Stimulated activated naive CD8-positive, alpha-beta T cell treated with anti-CD3 and anti-CD28 coated beads, Interleukin-15, amount 100 ng/mL, for 72 hours (primary cell): Measurements from ENCODE around the gene ANGPTL2.

Experiments used
- ATAC-seq: fragments of 150-1000 bp; cut with Tn5 transposase; 2 replicates; pipeline ENCODE4 v1.10.0; 2021; ENCODE audit warnings: mild to moderate bottlenecking, moderate library complexity
- DNase-seq, 2 donors: peaks; one replicate each; pipeline ENCODE4 v3.0.0; 2021 to 2022
- H3K27ac Mint-ChIP-seq, 2 donors: one replicate each; pipeline ENCODE4 v1.8.0; 2022; ENCODE audit warnings: mild to moderate bottlenecking in 2 of 2, mixed read lengths in 2 of 2, moderate library complexity in 2 of 2
- H3K27me3 Mint-ChIP-seq: one replicate; pipeline ENCODE4 v1.8.0; 2022; ENCODE audit warnings: mixed read lengths
- H3K4me1 Mint-ChIP-seq: one replicate; pipeline ENCODE4 v1.8.0; 2022; ENCODE audit warnings: mild to moderate bottlenecking, mixed read lengths
- H3K4me3 Mint-ChIP-seq, 2 donors: one replicate each; pipeline ENCODE4 v1.8.0; 2022; ENCODE audit warnings: mild to moderate bottlenecking in 2 of 2, mixed read lengths in 2 of 2, moderate library complexity in 1 of 2
- H3K9me3 Mint-ChIP-seq, 2 donors: one replicate each; pipeline ENCODE4 v1.8.0; 2022; ENCODE audit warnings: mixed read lengths in 2 of 2

Gene ANGPTL2

GRCh38 chr9:127066851-127067136, 55.6 kb downstream of the ANGPTL2 start:
- Mint-ChIP-seq H3K4me3 (no peak overlapping the region), H3K27ac (no peak overlapping the region), H3K27me3 (no peaks in the 10 kb centered on the region), H3K4me1 (no peaks in the 10 kb centered on the region), H3K9me3 (peaks cover 3 to 4% of the 10 kb centered on the region in 2 donors)
- DNase-seq (no peak), ATAC-seq (no peak)

GRCh38 chr9:127066060-127066850, 56.2 kb downstream of the ANGPTL2 start:
- H3K4me1 Mint-ChIP-seq, result no peaks in the 10 kb centered on the region
- H3K9me3 Mint-ChIP-seq, result no peaks in the 10 kb centered on the region

GRCh38 chr9:127065592-127065991, 56.8 kb downstream of the ANGPTL2 start:
- Mint-ChIP-seq H3K27me3 (no peaks in the 10 kb centered on the region), H3K27ac (peak overlapping the region; percentile 10 to 31), H3K9me3 (no peaks in the 10 kb centered on the region), H3K4me1 (no peaks in the 10 kb centered on the region), H3K4me3 (no peak overlapping the region)
- ATAC-seq, result no peak
- DNase-seq, result no peak

More at GRCh38 chr9:127066060-127066850, 56.2 kb downstream of the ANGPTL2 start:
- peak overlapping the region in 1 of 2 donors; percentile 31 for H3K27ac Mint-ChIP-seq
- H3K27me3 Mint-ChIP-seq, result no peaks in the 10 kb centered on the region
- DNase-seq, result no peak
- no peak overlapping the region for H3K4me3 Mint-ChIP-seq
- ATAC-seq, result no peak

GRCh38 chr9:127064335-127064734, 58.1 kb downstream of the ANGPTL2 start:
- Mint-ChIP-seq H3K27me3 (no peaks in the 10 kb centered on the region), H3K4me1 (no peaks in the 10 kb centered on the region), H3K4me3 (no peak overlapping the region), H3K9me3 (no peaks in the 10 kb centered on the region), H3K27ac (no peak overlapping the region)
- DNase-seq (no peak), ATAC-seq (no peak)

GRCh38 chr9:127061411-127061810, 61.0 kb downstream of the ANGPTL2 start:
- H3K4me3 Mint-ChIP-seq, result no peak overlapping the region
- H3K27ac Mint-ChIP-seq, result no peak overlapping the region
- ATAC-seq (no peak), DNase-seq (no peak)
- peaks cover 4% of the 10 kb centered on the region for H3K4me1 Mint-ChIP-seq
- no peaks in the 10 kb centered on the region for H3K27me3 Mint-ChIP-seq
- no peaks in the 10 kb centered on the region for H3K9me3 Mint-ChIP-seq

- DNase-seq (no peak), ATAC-seq (no peak)
- H3K4me3 Mint-ChIP-seq, result no peak overlapping the region
- no peaks in the 10 kb centered on the region for H3K9me3 Mint-ChIP-seq
- peak overlapping the region in 1 of 2 donors; percentile 28 for H3K27ac Mint-ChIP-seq
- peaks cover 4% of the 10 kb centered on the region for H3K4me1 Mint-ChIP-seq
- H3K27me3 Mint-ChIP-seq, result no peaks in the 10 kb centered on the region
These were observed 62.6 kb downstream of the ANGPTL2 start for GRCh38 chr9:127059765-127060361.

- no peak overlapping the region for H3K4me3 Mint-ChIP-seq
- ATAC-seq (peak; percentile 46), DNase-seq (no peak)
- H3K4me1 Mint-ChIP-seq, result peaks cover 4% of the 10 kb centered on the region
- H3K9me3 Mint-ChIP-seq, result no peaks in the 10 kb centered on the region
- H3K27ac Mint-ChIP-seq, result no peak overlapping the region
- no peaks in the 10 kb centered on the region for H3K27me3 Mint-ChIP-seq
These were observed 63.4 kb downstream of the ANGPTL2 start for GRCh38 chr9:127059030-127059429.

GRCh38 chr9:127058645-127059021, 63.8 kb downstream of the ANGPTL2 start:
- DNase-seq (no peak), ATAC-seq (no peak)
- H3K27ac Mint-ChIP-seq, result no peak overlapping the region
- H3K4me1 Mint-ChIP-seq, result peaks cover 4% of the 10 kb centered on the region
- no peaks in the 10 kb centered on the region for H3K9me3 Mint-ChIP-seq
- H3K4me3 Mint-ChIP-seq, result no peak overlapping the region
- H3K27me3 Mint-ChIP-seq, result no peaks in the 10 kb centered on the region

GRCh38 chr9:127058011-127058644, 64.3 kb downstream of the ANGPTL2 start:
- H3K9me3 Mint-ChIP-seq, result no peaks in the 10 kb centered on the region
- ATAC-seq (no peak), DNase-seq (no peak)
- H3K27me3 Mint-ChIP-seq, result no peaks in the 10 kb centered on the region
- H3K27ac Mint-ChIP-seq, result peak overlapping the region; percentile 2 to 82
- H3K4me3 Mint-ChIP-seq, result no peak overlapping the region
- peaks cover 4% of the 10 kb centered on the region for H3K4me1 Mint-ChIP-seq

- no peak for ATAC-seq
- no peak overlapping the region for H3K4me3 Mint-ChIP-seq
- H3K4me1 Mint-ChIP-seq, result peaks cover 4% of the 10 kb centered on the region
- H3K27me3 Mint-ChIP-seq, result no peaks in the 10 kb centered on the region
- H3K27ac Mint-ChIP-seq, result no peak overlapping the region
- no peaks in the 10 kb centered on the region for H3K9me3 Mint-ChIP-seq
- DNase-seq, result no peak
These were observed 66.0 kb downstream of the ANGPTL2 start for GRCh38 chr9:127056446-127056845.

GRCh38 chr9:127055745-127056402, 66.6 kb downstream of the ANGPTL2 start:
- Mint-ChIP-seq H3K9me3 (no peaks in the 10 kb centered on the region), H3K4me3 (no peak overlapping the region), H3K27ac (no peak overlapping the region), H3K4me1 (peaks cover 5% of the 10 kb centered on the region), H3K27me3 (no peaks in the 10 kb centered on the region)
- ATAC-seq (no peak), DNase-seq (no peak)

- peak overlapping the region in 1 of 2 donors; percentile 12 for H3K27ac Mint-ChIP-seq
- DNase-seq, result no peak
- H3K4me3 Mint-ChIP-seq, result no peak overlapping the region
- H3K4me1 Mint-ChIP-seq, result peaks cover 17% of the 10 kb centered on the region
- no peak for ATAC-seq
- H3K27me3 Mint-ChIP-seq, result no peaks in the 10 kb centered on the region
- no peaks in the 10 kb centered on the region for H3K9me3 Mint-ChIP-seq
These were observed 68.5 kb downstream of the ANGPTL2 start for GRCh38 chr9:127053960-127054359.

- ATAC-seq, result no peak
- H3K4me1 Mint-ChIP-seq, result peaks cover 19% of the 10 kb centered on the region
- DNase-seq, result no peak
- no peaks in the 10 kb centered on the region for H3K9me3 Mint-ChIP-seq
- H3K4me3 Mint-ChIP-seq, result no peak overlapping the region
- no peaks in the 10 kb centered on the region for H3K27me3 Mint-ChIP-seq
- no peak overlapping the region for H3K27ac Mint-ChIP-seq
These were observed 69.2 kb downstream of the ANGPTL2 start for GRCh38 chr9:127053057-127053821.

- no peaks in the 10 kb centered on the region for H3K27me3 Mint-ChIP-seq
- no peak for ATAC-seq
- peaks cover 22% of the 10 kb centered on the region for H3K4me1 Mint-ChIP-seq
- DNase-seq, result no peak
- H3K9me3 Mint-ChIP-seq, result no peaks in the 10 kb centered on the region
- H3K4me3 Mint-ChIP-seq, result no peak overlapping the region
- no peak overlapping the region for H3K27ac Mint-ChIP-seq
These were observed 70.4 kb downstream of the ANGPTL2 start for GRCh38 chr9:127051881-127052595.

- H3K4me1 Mint-ChIP-seq, result peaks cover 22% of the 10 kb centered on the region
- no peaks in the 10 kb centered on the region for H3K9me3 Mint-ChIP-seq
- H3K27ac Mint-ChIP-seq, result no peak overlapping the region
- ATAC-seq, result no peak
- no peaks in the 10 kb centered on the region for H3K27me3 Mint-ChIP-seq
- no peak for DNase-seq
- H3K4me3 Mint-ChIP-seq, result no peak overlapping the region
These were observed 71.8 kb downstream of the ANGPTL2 start for GRCh38 chr9:127050591-127051001.
